ENCODE data around the gene AFG1L. TPM values are rescaled to one million over a fixed set of nuclear protein-coding genes. Genes with fewer than 3 reads are reported as not detected.
A peak's percentile ranks its signal among the peaks of the same experiment; 100 is the strongest.

AFG1L gene
- total and polyA plus RNA-seq, 2 experiments from 2014 or later = 4.1 to 8.7 TPM

GRCh38 chr6:108452711-108453195, 157.9 kb downstream of the AFG1L start:
- peak overlapping the region; percentile 45; the same call in 1 of the 2 replicates for H3K27ac Mint-ChIP-seq
- Histone ChIP-seq H3K4me1 (ENCODE audit: insufficient read depth) (peaks cover 15% of the 10 kb centered on the region; the same call in 1 of the 2 replicates), H3K36me3 (ENCODE audit: insufficient read depth) (no peaks in the 10 kb centered on the region), H3K4me2 (peak overlapping the region; percentile 23; the same call in 1 of the 2 replicates), H3F3A (replicated peaks; ENCODE audit: low read depth) (no peaks in the 10 kb centered on the region), H3K27ac (ENCODE audit: low read depth) (peak overlapping the region; percentile 33; the same call in 1 of the 2 replicates), H3K79me2 (replicated peaks; ENCODE audit: insufficient read depth) (no peaks in the 10 kb centered on the region), H4K20me1 (replicated peaks; ENCODE audit: insufficient read depth) (no peaks in the 10 kb centered on the region), H3K9me2 (ENCODE audit: insufficient read depth) (no peaks in the 10 kb centered on the region), H2AFZ (no peak overlapping the region), H3K27me3 (ENCODE audit: insufficient read depth) (no peaks in the 10 kb centered on the region), H3K4me3 (no peak overlapping the region)
- H3K4me1 Mint-ChIP-seq = peaks cover 14% of the 10 kb centered on the region
- H3K9me3 Mint-ChIP-seq = no peaks in the 10 kb centered on the region; the same call in 2 of the 3 replicates
- TF ChIP-seq EZH2phosphoT487 (IDR thresholded peaks at IDR 0.05; ENCODE audit: unreplicated experiment) (no peak), ZNF462 (CRISPR knock-in tag; IDR thresholded peaks at IDR 0.05) (0 out of 2 replicates have a peak, but pooled peaks have one; percentile 17), STAT1 (IDR thresholded peaks at IDR 0.05; ENCODE audit: unreplicated experiment) (no peak), POLR2AphosphoS5 (IDR thresholded peaks at IDR 0.05; ENCODE audit: low read depth) (no peak)
- H3K4me3 Mint-ChIP-seq = no peak overlapping the region
- DNase-seq (ENCODE audit: low spot score) (peak; percentile 71), ATAC-seq (peak; percentile 59)
- H3K27me3 Mint-ChIP-seq (ENCODE audit: insufficient read depth, low read depth, poor library complexity) = no peaks in the 10 kb centered on the region
- no peaks in the 10 kb centered on the region for H3K36me3 Mint-ChIP-seq (ENCODE audit: low read depth)

- Histone ChIP-seq H3K27me3 (ENCODE audit: insufficient read depth) (no peaks in the 10 kb centered on the region), H3K79me2 (replicated peaks; ENCODE audit: insufficient read depth) (no peaks in the 10 kb centered on the region), H3F3A (replicated peaks; ENCODE audit: low read depth) (no peaks in the 10 kb centered on the region), H3K4me2 (no peak overlapping the region), H4K20me1 (replicated peaks; ENCODE audit: insufficient read depth) (no peaks in the 10 kb centered on the region), H3K36me3 (ENCODE audit: insufficient read depth) (no peaks in the 10 kb centered on the region), H3K9me2 (ENCODE audit: insufficient read depth) (no peaks in the 10 kb centered on the region), H2AFZ (no peak overlapping the region), H3K4me1 (ENCODE audit: insufficient read depth) (peaks cover 15% of the 10 kb centered on the region; the same call in 1 of the 2 replicates), H3K27ac (ENCODE audit: low read depth) (no peak overlapping the region), H3K4me3 (no peak overlapping the region)
- H3K36me3 Mint-ChIP-seq (ENCODE audit: low read depth) = no peaks in the 10 kb centered on the region
- no peak for DNase-seq (ENCODE audit: low spot score)
- H3K9me3 Mint-ChIP-seq = no peaks in the 10 kb centered on the region; the same call in 2 of the 3 replicates
- TF ChIP-seq ZNF114 (CRISPR knock-in tag; IDR thresholded peaks at IDR 0.05) = no peak
- peak in 1 of 2 experiments; percentile 15; a peak in 1 of 4 replicates for TF ChIP-seq CTCF (conservative IDR thresholded peaks at IDR 0.05; ENCODE audit: low read depth in 2 of 2)
- ATAC-seq = no peak
- H3K27me3 Mint-ChIP-seq (ENCODE audit: insufficient read depth, low read depth, poor library complexity) = no peaks in the 10 kb centered on the region
- peaks cover 14% of the 10 kb centered on the region for H3K4me1 Mint-ChIP-seq
- H3K27ac Mint-ChIP-seq = 0 out of 2 replicates have a peak overlapping the region, but pooled peaks have one; percentile 4
- no peak overlapping the region for H3K4me3 Mint-ChIP-seq
Observed at GRCh38 chr6:108453601-108454185, 158.8 kb downstream of the AFG1L start.

Data from GM23338 (cell line).